ENCODE results near the gene MAPKAP1.

MAPKAP1 gene

GRCh38 chr9:125492719-125493118, 214.3 kb downstream of the MAPKAP1 start:
- no peaks in the 10 kb centered on the region for H3K36me3 ChIP-seq (ENCODE audit: insufficient read depth, insufficient read length, low read length)
- H3K9ac ChIP-seq (ENCODE audit: insufficient read length, low read depth) = no peak overlapping the region
- H3K9me3 ChIP-seq (ENCODE audit: insufficient read depth, low read length) = no peaks in the 10 kb centered on the region
- no peak for TF ChIP-seq ZNF274 (IDR thresholded peaks at IDR 0.05; ENCODE audit: low read depth, low read length)
- TF ChIP-seq SUZ12 (IDR thresholded peaks at IDR 0.05; ENCODE audit: extremely low read depth, insufficient read depth, insufficient read length) = no peak
- no peak for TF ChIP-seq YY1 (IDR thresholded peaks at IDR 0.05; ENCODE audit: insufficient read depth, insufficient read length)
- DNase-seq (ENCODE audit: low read depth, low spot score) = no peak
- H3K4me1 ChIP-seq (ENCODE audit: insufficient read depth, insufficient read length) = peaks cover 9% of the 10 kb centered on the region
- no peaks in the 10 kb centered on the region for H3K27me3 ChIP-seq (ENCODE audit: insufficient read depth, insufficient read length)
- H3K4me3 ChIP-seq (ENCODE audit: insufficient read length, low read depth) = no peak overlapping the region

GRCh38 chr9:125487842-125488241, 219.2 kb downstream of the MAPKAP1 start:
- Histone ChIP-seq H3K4me1 (ENCODE audit: insufficient read depth, insufficient read length) (peaks cover 2% of the 10 kb centered on the region), H3K9me3 (ENCODE audit: insufficient read depth, low read length) (no peaks in the 10 kb centered on the region), H3K36me3 (ENCODE audit: insufficient read depth, insufficient read length, low read length) (peaks cover 9% of the 10 kb centered on the region), H3K4me3 (ENCODE audit: insufficient read length, low read depth) (no peak overlapping the region), H3K9ac (ENCODE audit: insufficient read length, low read depth) (no peak overlapping the region), H3K27me3 (ENCODE audit: insufficient read depth, insufficient read length) (no peaks in the 10 kb centered on the region)
- TF ChIP-seq YY1 (IDR thresholded peaks at IDR 0.05; ENCODE audit: insufficient read depth, insufficient read length) (no peak), SUZ12 (IDR thresholded peaks at IDR 0.05; ENCODE audit: extremely low read depth, insufficient read depth, insufficient read length) (no peak), ZNF274 (IDR thresholded peaks at IDR 0.05; ENCODE audit: low read depth, low read length) (no peak)
- no peak for DNase-seq (ENCODE audit: low read depth, low spot score)

- H3K9me3 ChIP-seq (ENCODE audit: insufficient read depth, low read length) = no peaks in the 10 kb centered on the region
- peaks cover 11% of the 10 kb centered on the region for H3K36me3 ChIP-seq (ENCODE audit: insufficient read depth, insufficient read length, low read length)
- TF ChIP-seq YY1 (IDR thresholded peaks at IDR 0.05; ENCODE audit: insufficient read depth, insufficient read length) (no peak), ZNF274 (IDR thresholded peaks at IDR 0.05; ENCODE audit: low read depth, low read length) (no peak), SUZ12 (IDR thresholded peaks at IDR 0.05; ENCODE audit: extremely low read depth, insufficient read depth, insufficient read length) (no peak)
- DNase-seq (ENCODE audit: low read depth, low spot score) = no peak
- H3K27me3 ChIP-seq (ENCODE audit: insufficient read depth, insufficient read length) = no peaks in the 10 kb centered on the region
- no peak overlapping the region for H3K4me3 ChIP-seq (ENCODE audit: insufficient read length, low read depth)
- peaks cover 2% of the 10 kb centered on the region for H3K4me1 ChIP-seq (ENCODE audit: insufficient read depth, insufficient read length)
- H3K9ac ChIP-seq (ENCODE audit: insufficient read length, low read depth) = no peak overlapping the region
These were observed 220.4 kb downstream of the MAPKAP1 start for GRCh38 chr9:125486576-125486975.

GRCh38 chr9:125486152-125486508, 220.9 kb downstream of the MAPKAP1 start:
- TF ChIP-seq ZNF274 (IDR thresholded peaks at IDR 0.05; ENCODE audit: low read depth, low read length) (no peak), SUZ12 (IDR thresholded peaks at IDR 0.05; ENCODE audit: extremely low read depth, insufficient read depth, insufficient read length) (no peak), YY1 (IDR thresholded peaks at IDR 0.05; ENCODE audit: insufficient read depth, insufficient read length) (no peak)
- Histone ChIP-seq H3K9ac (ENCODE audit: insufficient read length, low read depth) (no peak overlapping the region), H3K4me1 (ENCODE audit: insufficient read depth, insufficient read length) (peaks cover 2% of the 10 kb centered on the region), H3K9me3 (ENCODE audit: insufficient read depth, low read length) (no peaks in the 10 kb centered on the region), H3K4me3 (ENCODE audit: insufficient read length, low read depth) (no peak overlapping the region), H3K27me3 (ENCODE audit: insufficient read depth, insufficient read length) (no peaks in the 10 kb centered on the region), H3K36me3 (ENCODE audit: insufficient read depth, insufficient read length, low read length) (peaks cover 15% of the 10 kb centered on the region)
- no peak for DNase-seq (ENCODE audit: low read depth, low spot score)

- no peak overlapping the region for H3K9ac ChIP-seq (ENCODE audit: insufficient read length, low read depth)
- H3K36me3 ChIP-seq (ENCODE audit: insufficient read depth, insufficient read length, low read length) = peaks cover 18% of the 10 kb centered on the region
- TF ChIP-seq ZNF274 (IDR thresholded peaks at IDR 0.05; ENCODE audit: low read depth, low read length) (no peak), SUZ12 (IDR thresholded peaks at IDR 0.05; ENCODE audit: extremely low read depth, insufficient read depth, insufficient read length) (no peak)
- H3K27me3 ChIP-seq (ENCODE audit: insufficient read depth, insufficient read length) = no peaks in the 10 kb centered on the region
- no peak for DNase-seq (ENCODE audit: low read depth, low spot score)
- no peaks in the 10 kb centered on the region for H3K9me3 ChIP-seq (ENCODE audit: insufficient read depth, low read length)
- H3K4me3 ChIP-seq (ENCODE audit: insufficient read length, low read depth) = no peak overlapping the region
- H3K4me1 ChIP-seq (ENCODE audit: insufficient read depth, insufficient read length) = peaks cover 2% of the 10 kb centered on the region
These were observed 221.4 kb downstream of the MAPKAP1 start for GRCh38 chr9:125485471-125486151.

GRCh38 chr9:125484350-125485282, 222.4 kb downstream of the MAPKAP1 start:
- no peak for DNase-seq (ENCODE audit: low read depth, low spot score)
- H3K9me3 ChIP-seq (ENCODE audit: insufficient read depth, low read length) = no peaks in the 10 kb centered on the region
- H3K9ac ChIP-seq (ENCODE audit: insufficient read length, low read depth) = no peak overlapping the region
- TF ChIP-seq YY1 (IDR thresholded peaks at IDR 0.05; ENCODE audit: insufficient read depth, insufficient read length) (no peak), SUZ12 (IDR thresholded peaks at IDR 0.05; ENCODE audit: extremely low read depth, insufficient read depth, insufficient read length) (no peak), ZNF274 (IDR thresholded peaks at IDR 0.05; ENCODE audit: low read depth, low read length) (no peak)
- peaks cover 3% of the 10 kb centered on the region for H3K4me1 ChIP-seq (ENCODE audit: insufficient read depth, insufficient read length)
- H3K4me3 ChIP-seq (ENCODE audit: insufficient read length, low read depth) = no peak overlapping the region
- H3K27me3 ChIP-seq (ENCODE audit: insufficient read depth, insufficient read length) = no peaks in the 10 kb centered on the region
- peaks cover 18% of the 10 kb centered on the region for H3K36me3 ChIP-seq (ENCODE audit: insufficient read depth, insufficient read length, low read length)

- no peak for DNase-seq (ENCODE audit: low read depth, low spot score)
- no peaks in the 10 kb centered on the region for H3K9me3 ChIP-seq (ENCODE audit: insufficient read depth, low read length)
- no peak overlapping the region for H3K4me3 ChIP-seq (ENCODE audit: insufficient read length, low read depth)
- H3K9ac ChIP-seq (ENCODE audit: insufficient read length, low read depth) = no peak overlapping the region
- peaks cover 19% of the 10 kb centered on the region for H3K36me3 ChIP-seq (ENCODE audit: insufficient read depth, insufficient read length, low read length)
- peaks cover 3% of the 10 kb centered on the region for H3K4me1 ChIP-seq (ENCODE audit: insufficient read depth, insufficient read length)
- H3K27me3 ChIP-seq (ENCODE audit: insufficient read depth, insufficient read length) = no peaks in the 10 kb centered on the region
- TF ChIP-seq SUZ12 (IDR thresholded peaks at IDR 0.05; ENCODE audit: extremely low read depth, insufficient read depth, insufficient read length) (no peak), YY1 (IDR thresholded peaks at IDR 0.05; ENCODE audit: insufficient read depth, insufficient read length) (no peak), ZNF274 (IDR thresholded peaks at IDR 0.05; ENCODE audit: low read depth, low read length) (no peak)
These were observed 223.3 kb downstream of the MAPKAP1 start for GRCh38 chr9:125483697-125484096.
